Peyer's patch (tissue), 4 donors: ENCODE measurements around the gene PRSS12.

Experiments
- POLR2A ChIP-seq, 2 donors: fragments of 450-650 bp; IDR thresholded peaks; one replicate each; pipeline ENCODE4 v1.5.1; 2017; ENCODE audit warnings: antibody characterized with exemption in 2 of 2, mild to moderate bottlenecking in 2 of 2, moderate library complexity in 2 of 2
- TF ChIP-seq, protein P1 (sequence below), 6 experiments: fragments of 450-650 bp in 4 of 6; fragments of 200-600 bp in 2 of 6; sonication (generic) in 1 of 6; IDR thresholded peaks; one replicate each; pipeline ENCODE4 v1.5.1; 2017 to 2019; ENCODE audit warnings: antibody characterized with exemption in 6 of 6, mild to moderate bottlenecking in 3 of 6, moderate library complexity in 1 of 6

DNA sequence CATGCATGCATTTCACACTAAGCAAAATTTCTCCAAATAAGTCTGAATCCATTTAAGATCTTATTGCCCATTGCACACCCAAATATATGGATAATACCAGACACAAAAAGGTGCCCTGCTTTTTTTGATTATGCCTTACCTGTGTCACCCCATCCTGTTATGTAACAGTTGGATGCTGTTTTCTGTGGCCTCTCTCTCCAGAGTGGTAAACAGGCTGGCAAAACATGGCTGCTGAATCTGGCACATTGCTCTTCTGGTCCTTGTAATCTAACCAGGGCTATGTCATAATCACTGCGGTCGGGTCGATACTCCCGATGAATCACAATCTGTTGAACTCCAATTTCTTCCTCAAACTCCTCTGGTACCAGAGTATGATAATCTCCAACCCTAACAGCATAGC is 70.1 kb downstream of the PRSS12 start:
- TF ChIP-seq, protein P1, sequence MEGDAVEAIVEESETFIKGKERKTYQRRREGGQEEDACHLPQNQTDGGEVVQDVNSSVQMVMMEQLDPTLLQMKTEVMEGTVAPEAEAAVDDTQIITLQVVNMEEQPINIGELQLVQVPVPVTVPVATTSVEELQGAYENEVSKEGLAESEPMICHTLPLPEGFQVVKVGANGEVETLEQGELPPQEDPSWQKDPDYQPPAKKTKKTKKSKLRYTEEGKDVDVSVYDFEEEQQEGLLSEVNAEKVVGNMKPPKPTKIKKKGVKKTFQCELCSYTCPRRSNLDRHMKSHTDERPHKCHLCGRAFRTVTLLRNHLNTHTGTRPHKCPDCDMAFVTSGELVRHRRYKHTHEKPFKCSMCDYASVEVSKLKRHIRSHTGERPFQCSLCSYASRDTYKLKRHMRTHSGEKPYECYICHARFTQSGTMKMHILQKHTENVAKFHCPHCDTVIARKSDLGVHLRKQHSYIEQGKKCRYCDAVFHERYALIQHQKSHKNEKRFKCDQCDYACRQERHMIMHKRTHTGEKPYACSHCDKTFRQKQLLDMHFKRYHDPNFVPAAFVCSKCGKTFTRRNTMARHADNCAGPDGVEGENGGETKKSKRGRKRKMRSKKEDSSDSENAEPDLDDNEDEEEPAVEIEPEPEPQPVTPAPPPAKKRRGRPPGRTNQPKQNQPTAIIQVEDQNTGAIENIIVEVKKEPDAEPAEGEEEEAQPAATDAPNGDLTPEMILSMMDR (IDR thresholded peaks at IDR 0.05) = no peak
- no peak for TF ChIP-seq POLR2A (IDR thresholded peaks at IDR 0.05)
